T-helper 2 cell treated with Interferon-gamma antibody and Interleukin-4, amounts not matched to agents 5 μg/mL and 100 μg/mL, for 36 hours (primary cell): ENCODE measurements around the gene DOCK4.

Experiments
- DNase-seq: peaks from one replicate; pipeline ENCODE4 v3.0.0; 2021; ENCODE audit warnings: low spot score
- H3K27ac Mint-ChIP-seq: one replicate; pipeline ENCODE4 v1.8.0; 2021; ENCODE audit warnings: mild to moderate bottlenecking, mixed read lengths
- H3K27me3 Mint-ChIP-seq: one replicate; pipeline ENCODE4 v1.8.0; 2021; ENCODE audit warnings: low read depth, mixed read lengths
- H3K36me3 Mint-ChIP-seq: one replicate; pipeline ENCODE4 v1.8.0; 2021; ENCODE audit warnings: low read depth, mixed read lengths
- H3K4me1 Mint-ChIP-seq: one replicate; pipeline ENCODE4 v1.8.0; 2021; ENCODE audit warnings: low read depth, mixed read lengths
- H3K4me3 Mint-ChIP-seq: one replicate; pipeline ENCODE4 v1.8.0; 2022; ENCODE audit warnings: mild to moderate bottlenecking, moderate library complexity, mixed read lengths
- H3K9me3 Mint-ChIP-seq: one replicate; pipeline ENCODE4 v1.8.0; 2021; ENCODE audit warnings: mixed read lengths

DOCK4 gene

GRCh38 chr7:112101201-112101846 lies 104.9 kb downstream of the DOCK4 start:
- H3K4me1 Mint-ChIP-seq: no peaks in the 10 kb centered on the region

DNA sequence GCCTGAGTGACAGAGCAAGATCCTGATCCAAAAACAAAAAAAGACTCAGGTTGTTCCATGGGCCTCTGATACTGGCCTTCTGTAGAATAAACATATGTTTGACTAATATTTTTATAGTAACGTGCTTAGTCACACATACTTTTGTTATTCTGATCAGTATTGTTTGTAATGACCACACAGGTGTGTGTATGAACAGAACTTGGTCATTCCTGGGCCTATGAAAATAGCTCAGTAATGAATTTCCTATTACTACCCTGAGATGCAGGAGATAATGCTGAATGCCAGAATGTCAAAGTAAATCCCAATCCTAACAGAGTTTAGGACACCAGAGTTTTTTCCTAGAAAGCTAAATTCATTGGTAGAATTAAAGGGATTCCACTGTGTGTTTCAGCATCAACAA lies 108.7 kb downstream of the DOCK4 start:
- Mint-ChIP-seq H3K9me3 (no peaks in the 10 kb centered on the region), H3K27me3 (no peaks in the 10 kb centered on the region), H3K27ac (no peak overlapping the region), H3K4me1 (no peaks in the 10 kb centered on the region), H3K36me3 (no peaks in the 10 kb centered on the region), H3K4me3 (no peak overlapping the region)
- DNase-seq: no peak

More at GRCh38 chr7:112101201-112101846, 104.9 kb downstream of the DOCK4 start:
- H3K27ac Mint-ChIP-seq: no peak overlapping the region
- no peaks in the 10 kb centered on the region for H3K9me3 Mint-ChIP-seq
- no peaks in the 10 kb centered on the region for H3K36me3 Mint-ChIP-seq
- no peak overlapping the region for H3K4me3 Mint-ChIP-seq
- DNase-seq: no peak
- peaks cover 5% of the 10 kb centered on the region for H3K27me3 Mint-ChIP-seq

GRCh38 chr7:112093409-112093808 lies 112.8 kb downstream of the DOCK4 start:
- no peak overlapping the region for H3K27ac Mint-ChIP-seq
- no peaks in the 10 kb centered on the region for H3K27me3 Mint-ChIP-seq
- no peak overlapping the region for H3K4me3 Mint-ChIP-seq
- no peaks in the 10 kb centered on the region for H3K9me3 Mint-ChIP-seq
- DNase-seq: no peak
- H3K36me3 Mint-ChIP-seq: no peaks in the 10 kb centered on the region
- no peaks in the 10 kb centered on the region for H3K4me1 Mint-ChIP-seq

GRCh38 chr7:112092709-112093395 lies 113.3 kb downstream of the DOCK4 start:
- DNase-seq: no peak
- H3K27ac Mint-ChIP-seq: no peak overlapping the region
- no peaks in the 10 kb centered on the region for H3K9me3 Mint-ChIP-seq
- H3K4me1 Mint-ChIP-seq: no peaks in the 10 kb centered on the region
- no peaks in the 10 kb centered on the region for H3K36me3 Mint-ChIP-seq
- H3K27me3 Mint-ChIP-seq: no peaks in the 10 kb centered on the region
- H3K4me3 Mint-ChIP-seq: no peak overlapping the region

- Mint-ChIP-seq H3K9me3 (no peaks in the 10 kb centered on the region), H3K36me3 (no peaks in the 10 kb centered on the region), H3K4me1 (no peaks in the 10 kb centered on the region), H3K27me3 (no peaks in the 10 kb centered on the region), H3K27ac (no peak overlapping the region), H3K4me3 (no peak overlapping the region)
- no peak for DNase-seq
These were observed 113.9 kb downstream of the DOCK4 start for GRCh38 chr7:112092306-112092705.

DNA sequence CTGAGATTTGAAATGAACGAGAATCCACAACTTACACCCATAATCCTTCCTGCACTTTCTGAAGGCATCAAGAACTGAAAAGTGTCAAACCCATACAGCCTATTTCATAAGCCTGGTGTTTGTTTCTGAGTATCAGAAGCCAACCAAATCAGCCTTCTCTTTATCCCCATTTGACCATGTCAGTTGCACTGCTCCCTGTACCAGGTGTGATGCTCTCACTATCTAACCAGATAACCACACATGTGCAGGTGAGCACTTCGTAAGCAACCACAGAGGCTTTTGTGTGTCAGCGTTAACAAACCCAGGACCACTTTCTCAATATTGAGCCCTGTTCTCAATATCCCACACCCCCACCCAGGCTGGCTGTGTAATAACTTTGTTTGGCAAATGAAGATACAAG lies 114.4 kb downstream of the DOCK4 start:
- no peaks in the 10 kb centered on the region for H3K9me3 Mint-ChIP-seq
- no peak overlapping the region for H3K4me3 Mint-ChIP-seq
- no peaks in the 10 kb centered on the region for H3K27me3 Mint-ChIP-seq
- DNase-seq: no peak
- H3K36me3 Mint-ChIP-seq: no peaks in the 10 kb centered on the region
- H3K4me1 Mint-ChIP-seq: no peaks in the 10 kb centered on the region
- H3K27ac Mint-ChIP-seq: no peak overlapping the region

GRCh38 chr7:112089551-112089950 lies 116.6 kb downstream of the DOCK4 start:
- H3K27ac Mint-ChIP-seq: no peak overlapping the region
- H3K4me3 Mint-ChIP-seq: no peak overlapping the region
- no peak for DNase-seq
- H3K9me3 Mint-ChIP-seq: no peaks in the 10 kb centered on the region
- peaks cover under 1% of the 10 kb centered on the region for H3K4me1 Mint-ChIP-seq
- H3K27me3 Mint-ChIP-seq: peaks cover 8% of the 10 kb centered on the region
- H3K36me3 Mint-ChIP-seq: no peaks in the 10 kb centered on the region

DNA sequence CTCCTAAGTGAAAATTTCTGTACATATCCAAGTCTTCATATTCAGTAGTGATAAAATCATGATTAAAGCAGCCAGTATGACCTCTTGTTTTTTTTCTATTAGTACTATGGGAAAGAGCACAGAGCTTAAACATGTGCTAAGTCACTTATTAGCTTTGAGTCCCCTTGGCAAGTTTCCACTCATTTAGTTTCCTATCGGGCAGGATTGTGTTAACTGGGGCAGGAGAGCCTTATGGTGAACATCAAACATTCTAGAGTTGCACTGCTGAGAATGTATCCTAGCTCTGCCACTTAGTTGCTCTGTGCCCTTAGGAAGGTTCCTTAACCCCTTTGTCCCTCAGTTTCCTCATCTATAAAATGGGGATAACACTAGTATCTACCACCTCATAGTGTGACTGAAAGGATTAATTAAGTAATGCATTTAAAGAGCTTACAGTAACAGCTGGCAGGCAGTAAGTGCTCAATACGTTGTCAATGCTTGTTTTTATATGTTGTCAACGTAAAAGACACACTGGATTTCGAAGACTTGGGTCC lies 117.6 kb downstream of the DOCK4 start:
- Mint-ChIP-seq H3K27me3 (peaks cover 8% of the 10 kb centered on the region), H3K36me3 (no peaks in the 10 kb centered on the region), H3K9me3 (no peaks in the 10 kb centered on the region), H3K4me1 (peaks cover 1% of the 10 kb centered on the region), H3K4me3 (no peak overlapping the region), H3K27ac (no peak overlapping the region)
- DNase-seq: no peak

- H3K4me3 Mint-ChIP-seq: no peak overlapping the region
These were observed 119.5 kb downstream of the DOCK4 start for GRCh38 chr7:112086496-112087254.

DNA sequence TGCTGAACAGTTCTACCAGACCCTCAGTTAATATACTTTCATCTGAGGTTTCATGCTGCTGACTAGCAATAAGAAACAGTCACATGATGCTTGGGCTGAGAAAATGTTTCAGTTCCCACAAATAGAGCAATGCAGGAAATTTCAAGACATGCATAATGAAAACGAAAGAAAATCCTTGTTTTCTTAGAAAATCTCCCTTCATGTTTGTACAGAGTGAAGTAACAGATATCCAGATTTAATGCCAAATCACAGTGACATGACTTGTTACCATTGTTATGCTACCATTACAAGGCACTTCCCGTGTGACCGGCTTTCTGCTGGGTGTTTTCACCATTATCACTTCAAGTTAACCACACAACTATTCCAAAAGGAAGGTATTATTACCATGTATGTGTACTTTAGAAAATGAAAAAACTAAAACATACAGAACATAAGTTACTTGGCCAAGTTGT lies 121.7 kb downstream of the DOCK4 start:
- peaks cover 7% of the 10 kb centered on the region for H3K4me1 Mint-ChIP-seq
- no peaks in the 10 kb centered on the region for H3K36me3 Mint-ChIP-seq
- H3K27me3 Mint-ChIP-seq: peaks cover 11% of the 10 kb centered on the region
- no peak overlapping the region for H3K4me3 Mint-ChIP-seq
- H3K27ac Mint-ChIP-seq: no peak overlapping the region
- no peak for DNase-seq
- no peaks in the 10 kb centered on the region for H3K9me3 Mint-ChIP-seq

More at GRCh38 chr7:112086496-112087254, 119.5 kb downstream of the DOCK4 start:
- Mint-ChIP-seq H3K4me1 (peaks cover 1% of the 10 kb centered on the region), H3K36me3 (no peaks in the 10 kb centered on the region), H3K27ac (no peak overlapping the region), H3K9me3 (no peaks in the 10 kb centered on the region), H3K27me3 (peaks cover 10% of the 10 kb centered on the region)
- DNase-seq: no peak

GRCh38 chr7:112083776-112084355 lies 122.3 kb downstream of the DOCK4 start:
- Mint-ChIP-seq H3K4me1 (peaks cover 7% of the 10 kb centered on the region), H3K9me3 (no peaks in the 10 kb centered on the region), H3K36me3 (no peaks in the 10 kb centered on the region), H3K4me3 (no peak overlapping the region), H3K27ac (no peak overlapping the region), H3K27me3 (peaks cover 11% of the 10 kb centered on the region)
- no peak for DNase-seq

GRCh38 chr7:112082306-112082705 lies 123.9 kb downstream of the DOCK4 start:
- Mint-ChIP-seq H3K9me3 (no peaks in the 10 kb centered on the region), H3K36me3 (no peaks in the 10 kb centered on the region), H3K27me3 (peaks cover 11% of the 10 kb centered on the region), H3K4me3 (no peak overlapping the region), H3K4me1 (peaks cover 7% of the 10 kb centered on the region), H3K27ac (no peak overlapping the region)
- DNase-seq: no peak

DNA sequence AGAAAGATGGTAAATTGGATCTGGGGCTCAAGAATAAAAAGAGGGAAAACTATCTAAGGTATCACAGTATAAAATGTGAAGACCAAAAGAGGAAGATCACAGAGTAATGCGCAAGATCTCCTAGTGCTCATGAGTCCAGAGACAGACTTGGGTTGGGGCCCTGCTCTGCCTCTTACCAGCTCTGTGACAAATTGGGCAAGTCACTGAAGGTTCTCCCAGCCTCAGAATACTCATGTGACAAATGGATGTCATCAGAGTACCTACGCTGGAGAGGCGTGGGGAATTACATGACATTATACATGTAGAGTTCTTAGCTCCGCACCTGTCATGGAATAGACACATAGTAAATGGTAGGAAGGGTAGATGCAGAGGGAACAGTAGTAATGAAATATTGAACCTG lies 124.4 kb downstream of the DOCK4 start:
- Mint-ChIP-seq H3K27ac (no peak overlapping the region), H3K27me3 (peaks cover 11% of the 10 kb centered on the region), H3K4me3 (no peak overlapping the region), H3K36me3 (no peaks in the 10 kb centered on the region), H3K9me3 (no peaks in the 10 kb centered on the region), H3K4me1 (peaks cover 7% of the 10 kb centered on the region)
- no peak for DNase-seq

- H3K36me3 Mint-ChIP-seq: no peaks in the 10 kb centered on the region
- H3K4me1 Mint-ChIP-seq: peaks cover 7% of the 10 kb centered on the region
- peaks cover 11% of the 10 kb centered on the region for H3K27me3 Mint-ChIP-seq
- H3K27ac Mint-ChIP-seq: no peak overlapping the region
- no peaks in the 10 kb centered on the region for H3K9me3 Mint-ChIP-seq
- no peak overlapping the region for H3K4me3 Mint-ChIP-seq
- DNase-seq: no peak
These were observed 125.2 kb downstream of the DOCK4 start for GRCh38 chr7:112080978-112081377.
